ENCODE data around the gene CFAP299. TPM values are rescaled to one million over a fixed set of nuclear protein-coding genes. Genes with fewer than 3 reads are reported as not detected.

The CFAP299 gene
- total RNA-seq, 1 donor from 2014 or later, result not detected

DNA sequence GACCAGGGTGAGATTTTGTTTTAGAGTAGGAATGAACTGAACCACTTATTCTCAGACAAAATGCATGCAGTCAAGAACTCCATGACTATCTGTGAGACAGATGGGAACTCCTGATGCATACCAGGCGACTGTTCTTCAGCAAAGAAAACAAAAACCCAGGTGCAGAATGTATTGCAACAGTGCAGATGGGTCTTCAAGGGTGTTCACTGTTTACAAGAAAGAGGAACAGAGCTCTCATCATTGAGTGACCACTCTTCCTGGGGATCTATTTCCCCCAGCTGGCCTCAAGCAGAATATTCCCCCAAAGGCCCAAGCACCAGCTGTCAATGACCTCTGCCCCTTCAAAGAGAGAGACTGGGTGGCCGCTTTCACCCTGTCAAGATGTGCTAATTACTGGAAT is 655.3 kb downstream of the CFAP299 start:
- Histone ChIP-seq H3K9ac (ENCODE audit: low read length) (no peak overlapping the region), H3K4me2 (ENCODE audit: low read length) (no peak overlapping the region), H3K27me3 (ENCODE audit: insufficient read depth, low read length) (no peaks in the 10 kb centered on the region), H2AFZ (ENCODE audit: low read depth, low read length) (no peak overlapping the region), H3K79me2 (ENCODE audit: insufficient read depth, low read length) (no peaks in the 10 kb centered on the region), H4K20me1 (ENCODE audit: insufficient read depth, low read length) (no peaks in the 10 kb centered on the region), H3K9me3 (ENCODE audit: insufficient read depth, low read depth, low read length) (no peaks in the 10 kb centered on the region), H3K27ac (ENCODE audit: low read depth, low read length) (no peak overlapping the region), H3K4me1 (ENCODE audit: insufficient read depth, low read length) (no peaks in the 10 kb centered on the region), H3K4me3 (ENCODE audit: insufficient read depth, low read depth, low read length) (no peak overlapping the region), H3K36me3 (ENCODE audit: insufficient read depth, low read length) (no peaks in the 10 kb centered on the region)
- H3K36me3 Mint-ChIP-seq (ENCODE audit: low read depth, unreplicated experiment), result no peaks in the 10 kb centered on the region
- H3K4me3 Mint-ChIP-seq (ENCODE audit: unreplicated experiment), result no peak overlapping the region
- DNase-seq (ENCODE audit: low read depth) (no peak), FAIRE-seq (no peak)
- no peaks in the 10 kb centered on the region for H3K4me1 Mint-ChIP-seq (ENCODE audit: low read depth, unreplicated experiment)
- no peaks in the 10 kb centered on the region for H3K9me3 Mint-ChIP-seq (ENCODE audit: unreplicated experiment)
- no peaks in the 10 kb centered on the region for H3K27me3 Mint-ChIP-seq (ENCODE audit: low read depth, unreplicated experiment)
- H3K27ac Mint-ChIP-seq (ENCODE audit: unreplicated experiment), result no peak overlapping the region
- TF ChIP-seq EZH2 (IDR thresholded peaks at IDR 0.05; ENCODE audit: insufficient read depth, low read length) (no peak), CTCF (IDR thresholded peaks at IDR 0.05; ENCODE audit: insufficient read depth, low read depth, low read length) (no peak)

DNA sequence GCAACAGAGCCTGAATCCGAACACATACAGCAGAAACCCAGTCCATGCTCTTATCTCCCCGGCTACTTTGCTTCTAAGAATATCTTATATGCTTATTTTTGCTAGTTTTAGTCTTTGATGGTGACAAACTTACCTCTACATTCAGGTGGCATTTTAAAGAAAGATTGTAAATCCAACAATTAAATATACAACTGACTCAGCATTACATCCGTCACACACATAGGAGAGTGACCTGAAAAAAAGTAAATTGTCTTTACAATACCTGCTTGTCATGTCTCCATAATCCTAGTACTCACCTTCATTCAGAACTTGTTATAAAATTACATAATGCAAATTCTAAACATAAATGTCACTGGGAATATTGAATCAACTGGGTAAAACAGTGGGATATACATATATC is 664.4 kb downstream of the CFAP299 start:
- H3K4me2 ChIP-seq (ENCODE audit: low read length), result no peak overlapping the region
- H3K9me3 ChIP-seq (ENCODE audit: insufficient read depth, low read depth, low read length), result no peaks in the 10 kb centered on the region
- no peak overlapping the region for H3K4me3 Mint-ChIP-seq (ENCODE audit: unreplicated experiment)
- H3K9me3 Mint-ChIP-seq (ENCODE audit: unreplicated experiment), result peaks cover 3% of the 10 kb centered on the region
- no peaks in the 10 kb centered on the region for H3K36me3 Mint-ChIP-seq (ENCODE audit: low read depth, unreplicated experiment)
- no peaks in the 10 kb centered on the region for H3K4me1 ChIP-seq (ENCODE audit: insufficient read depth, low read length)
- no peaks in the 10 kb centered on the region for H3K27me3 ChIP-seq (ENCODE audit: insufficient read depth, low read length)
- no peak overlapping the region for H3K4me3 ChIP-seq (ENCODE audit: insufficient read depth, low read depth, low read length)
- H3K27ac ChIP-seq (ENCODE audit: low read depth, low read length), result no peak overlapping the region
- H3K27ac Mint-ChIP-seq (ENCODE audit: unreplicated experiment), result no peak overlapping the region
- no peaks in the 10 kb centered on the region for H3K36me3 ChIP-seq (ENCODE audit: insufficient read depth, low read length)
- no peaks in the 10 kb centered on the region for H3K79me2 ChIP-seq (ENCODE audit: insufficient read depth, low read length)
- no peak overlapping the region for H3K9ac ChIP-seq (ENCODE audit: low read length)
- DNase-seq (ENCODE audit: low read depth) (no peak), FAIRE-seq (no peak)
- H4K20me1 ChIP-seq (ENCODE audit: insufficient read depth, low read length), result no peaks in the 10 kb centered on the region
- H2AFZ ChIP-seq (ENCODE audit: low read depth, low read length), result no peak overlapping the region
- no peaks in the 10 kb centered on the region for H3K27me3 Mint-ChIP-seq (ENCODE audit: low read depth, unreplicated experiment)
- TF ChIP-seq CTCF (IDR thresholded peaks at IDR 0.05; ENCODE audit: insufficient read depth, low read depth, low read length) (no peak), EZH2 (IDR thresholded peaks at IDR 0.05; ENCODE audit: insufficient read depth, low read length) (no peak)
- H3K4me1 Mint-ChIP-seq (ENCODE audit: low read depth, unreplicated experiment), result no peaks in the 10 kb centered on the region

GRCh38 chr4:81003597-81004111 is 668.1 kb downstream of the CFAP299 start:
- no peak overlapping the region for H3K27ac Mint-ChIP-seq (ENCODE audit: unreplicated experiment)
- no peak overlapping the region for H3K9ac ChIP-seq (ENCODE audit: low read length)
- no peak overlapping the region for H2AFZ ChIP-seq (ENCODE audit: low read depth, low read length)
- no peaks in the 10 kb centered on the region for H3K9me3 Mint-ChIP-seq (ENCODE audit: unreplicated experiment)
- H3K27ac ChIP-seq (ENCODE audit: low read depth, low read length), result no peak overlapping the region
- H3K4me1 Mint-ChIP-seq (ENCODE audit: low read depth, unreplicated experiment), result no peaks in the 10 kb centered on the region
- H3K9me3 ChIP-seq (ENCODE audit: insufficient read depth, low read depth, low read length), result no peaks in the 10 kb centered on the region
- H3K27me3 ChIP-seq (ENCODE audit: insufficient read depth, low read length), result no peaks in the 10 kb centered on the region
- H3K27me3 Mint-ChIP-seq (ENCODE audit: low read depth, unreplicated experiment), result no peaks in the 10 kb centered on the region
- no peaks in the 10 kb centered on the region for H4K20me1 ChIP-seq (ENCODE audit: insufficient read depth, low read length)
- no peak overlapping the region for H3K4me3 ChIP-seq (ENCODE audit: insufficient read depth, low read depth, low read length)
- TF ChIP-seq CTCF (IDR thresholded peaks at IDR 0.05; ENCODE audit: insufficient read depth, low read depth, low read length) (no peak), EZH2 (IDR thresholded peaks at IDR 0.05; ENCODE audit: insufficient read depth, low read length) (no peak)
- DNase-seq (ENCODE audit: low read depth) (no peak), FAIRE-seq (no peak)
- H3K4me3 Mint-ChIP-seq (ENCODE audit: unreplicated experiment), result no peak overlapping the region
- H3K4me1 ChIP-seq (ENCODE audit: insufficient read depth, low read length), result no peaks in the 10 kb centered on the region
- H3K36me3 ChIP-seq (ENCODE audit: insufficient read depth, low read length), result no peaks in the 10 kb centered on the region
- H3K36me3 Mint-ChIP-seq (ENCODE audit: low read depth, unreplicated experiment), result no peaks in the 10 kb centered on the region
- no peaks in the 10 kb centered on the region for H3K79me2 ChIP-seq (ENCODE audit: insufficient read depth, low read length)
- no peak overlapping the region for H3K4me2 ChIP-seq (ENCODE audit: low read length)
